NOMO-1 (cell line): ENCODE measurements around the gene PTPN1.
"Not testable (repeated sequence)": the region's sequence is repeated elsewhere in the genome, so short reads cannot be mapped to it uniquely, and the experiment has no call there.

Experiments
- DNase-seq, 2 experiments: peaks; one replicate each; lab custom pipeline; 2025; ENCODE audit not compliant: unreplicated experiment in 2 of 2; lab: John Stamatoyannopoulos, UW

Gene PTPN1

GRCh38 chr20:50509923-50510705 lies at the start of gene PTPN1:
Gene PTPN1, plus strand, starts transcription at chr20:50510383. Its CDS starts 145 bp downstream, at chr20:50510528.
- peak; percentile 96 for DNase-seq

- DNase-seq = peak; percentile 58 to 78
These were observed 49.4 kb upstream of the PTPN1 start for GRCh38 chr20:50460608-50461267.

DNA sequence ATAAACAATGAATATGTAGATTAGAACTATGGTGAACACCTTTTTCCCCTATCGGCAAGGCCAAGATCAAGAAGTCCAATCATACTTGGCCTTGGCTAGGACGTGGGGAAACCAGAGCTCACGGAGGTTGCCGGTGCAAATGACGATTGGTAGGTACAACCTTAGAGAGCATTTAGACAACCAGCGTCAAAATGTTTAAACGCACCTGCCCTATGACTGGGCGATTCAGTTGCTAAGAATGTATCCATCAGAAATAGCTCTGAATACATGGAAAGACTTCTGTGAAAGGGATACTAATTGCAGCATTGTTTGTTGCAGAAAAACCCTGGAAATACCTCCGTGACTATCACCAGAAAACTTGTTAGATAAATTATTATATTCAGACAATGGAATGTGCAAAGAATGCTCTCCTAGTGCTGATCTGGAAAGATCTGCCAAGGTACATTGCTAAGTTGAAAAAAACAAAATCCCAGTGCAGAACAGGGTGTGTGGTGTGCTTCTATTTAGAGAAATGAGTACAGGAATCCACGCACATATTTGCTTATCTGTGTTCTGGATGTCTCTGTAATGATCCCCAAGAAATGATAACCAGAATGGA lies 48.0 kb upstream of the PTPN1 start:
- DNase-seq = no peak

- peak; percentile 53 to 59 for DNase-seq
These were observed 46.0 kb upstream of the PTPN1 start for GRCh38 chr20:50464026-50464724.

DNA sequence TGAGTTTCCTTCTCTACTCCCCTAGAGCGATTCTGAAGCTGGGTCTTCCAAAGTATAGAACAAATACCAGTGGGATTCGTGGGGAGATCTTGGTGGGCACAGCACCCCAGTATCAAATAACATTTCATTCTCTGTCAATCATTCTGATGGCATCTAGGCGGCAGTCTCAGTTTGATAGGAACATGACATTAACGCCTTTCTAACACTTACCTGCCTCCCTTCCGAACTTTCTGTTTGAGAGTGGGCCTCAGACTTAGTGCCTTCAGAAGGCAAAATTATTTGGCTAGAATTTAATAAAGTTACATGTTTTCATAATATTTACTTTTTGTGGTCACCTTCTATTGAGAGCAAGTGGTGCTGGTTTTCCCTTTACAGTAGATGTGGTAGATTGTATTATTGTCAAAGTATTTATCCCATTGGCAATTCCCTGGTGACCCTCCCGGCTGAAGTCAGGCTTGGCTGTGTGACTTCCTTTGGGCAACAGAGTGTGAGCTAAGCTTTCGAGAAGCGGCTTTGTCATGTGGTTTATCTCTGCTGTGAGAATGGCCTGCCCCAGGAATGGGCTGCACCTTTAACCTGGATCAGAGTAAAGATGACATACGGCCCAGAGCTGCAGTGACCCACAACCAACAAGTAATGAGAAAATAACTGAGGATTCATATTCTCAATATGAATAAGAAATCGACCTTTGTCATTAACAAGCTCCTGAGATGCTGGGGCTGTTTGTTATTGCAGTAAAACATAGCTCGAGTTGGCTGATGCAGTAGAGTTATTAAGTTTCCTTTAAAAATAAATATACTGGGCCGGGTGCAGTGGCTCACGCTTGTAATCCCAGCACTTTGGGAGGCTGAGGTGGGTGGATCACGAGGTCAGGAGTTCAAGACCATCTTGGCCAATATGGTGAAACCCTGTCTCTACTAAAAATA lies 45.2 kb upstream of the PTPN1 start:
- no peak for DNase-seq

DNA sequence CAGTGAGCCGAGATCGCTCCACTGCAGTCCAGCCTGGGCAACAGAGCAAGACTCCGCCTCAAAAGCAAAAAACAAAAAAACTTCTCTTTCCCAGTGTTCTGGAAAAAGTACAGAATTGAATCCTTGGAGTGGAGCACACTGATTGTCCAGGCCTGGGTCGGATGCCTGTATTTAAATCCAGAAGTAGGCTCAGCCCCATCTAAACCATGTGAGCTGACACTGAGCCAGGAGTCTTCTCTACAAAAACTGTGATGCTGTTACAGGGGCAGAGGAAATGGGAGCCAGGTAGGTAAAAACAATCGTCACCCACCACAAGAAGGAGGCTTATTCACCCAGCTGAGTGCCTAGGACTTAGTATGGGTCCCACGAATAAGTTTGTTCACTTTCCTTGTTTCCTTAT lies 43.0 kb upstream of the PTPN1 start:
- no peak for DNase-seq

- DNase-seq = no peak
These were observed 42.3 kb upstream of the PTPN1 start for GRCh38 chr20:50467718-50468356.

DNA sequence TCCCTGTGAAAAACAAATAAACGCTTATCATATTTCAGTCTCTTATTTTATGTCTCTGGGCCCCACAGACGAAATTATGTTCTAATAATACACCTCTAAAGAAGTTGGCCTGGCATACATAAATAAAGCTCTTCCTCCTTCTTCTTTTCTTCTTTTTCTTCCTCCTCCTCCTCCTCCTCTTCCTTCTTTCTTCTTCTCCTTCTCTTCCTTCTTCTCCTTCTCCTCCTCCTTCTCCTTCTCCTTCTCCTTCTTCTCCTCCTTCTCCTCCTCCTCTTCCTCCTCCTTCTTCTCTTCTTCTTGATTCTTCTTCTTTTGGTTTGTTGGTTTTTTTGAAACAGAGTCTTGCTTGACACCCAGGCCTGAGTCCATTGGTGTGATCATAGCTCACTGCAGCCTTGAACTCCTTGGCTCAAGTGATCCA lies 41.8 kb upstream of the PTPN1 start:
- no peak for DNase-seq

DNA sequence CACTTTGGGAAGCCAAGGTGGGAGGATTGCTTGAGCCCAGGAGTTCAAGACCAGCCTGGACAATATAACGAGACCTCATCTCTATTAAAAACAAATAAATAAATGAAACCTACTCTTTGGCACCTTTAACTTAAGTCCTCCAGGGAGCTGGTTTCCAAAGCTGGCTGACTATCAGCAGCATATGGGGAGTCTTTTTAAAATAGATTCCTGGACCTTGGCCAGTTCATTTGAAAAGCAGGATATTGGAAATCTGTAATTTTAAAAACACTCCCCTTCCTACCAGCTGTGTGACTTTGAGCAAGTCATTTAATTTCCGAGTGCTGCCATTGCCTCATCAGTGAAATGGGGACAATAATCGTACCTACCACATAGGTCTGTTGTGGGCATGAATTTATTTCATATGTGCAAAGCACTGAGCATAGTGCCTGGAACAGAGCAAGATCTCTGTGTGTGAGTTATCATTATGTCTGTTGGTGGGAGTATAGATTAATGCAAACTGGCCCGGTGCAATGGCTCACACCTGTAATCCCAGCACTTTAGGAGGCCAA lies 40.9 kb upstream of the PTPN1 start:
- DNase-seq = no peak

GRCh38 chr20:50469796-50470195 lies 40.4 kb upstream of the PTPN1 start:
- no peak for DNase-seq

- no peak for DNase-seq
These were observed 39.8 kb upstream of the PTPN1 start for GRCh38 chr20:50470264-50470858.

DNA sequence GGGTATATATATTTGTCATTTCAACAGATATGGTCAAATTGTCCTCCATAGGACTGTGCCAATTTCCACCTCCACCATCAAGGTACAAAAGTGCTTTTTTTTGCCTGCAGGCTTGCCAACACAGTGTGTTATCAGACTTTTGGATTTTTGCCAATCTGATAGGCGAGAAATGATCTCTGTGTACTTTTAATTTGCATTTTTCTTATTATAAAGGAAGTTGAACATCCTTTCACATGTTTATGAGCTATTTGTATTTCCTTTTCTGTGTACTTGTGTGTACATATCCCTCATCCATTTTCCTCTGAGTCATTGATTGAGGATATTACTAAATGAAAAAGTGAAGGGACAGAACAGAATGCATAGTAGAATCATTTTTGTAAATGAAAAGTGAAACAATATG lies 39.0 kb upstream of the PTPN1 start:
- DNase-seq = no peak

DNA sequence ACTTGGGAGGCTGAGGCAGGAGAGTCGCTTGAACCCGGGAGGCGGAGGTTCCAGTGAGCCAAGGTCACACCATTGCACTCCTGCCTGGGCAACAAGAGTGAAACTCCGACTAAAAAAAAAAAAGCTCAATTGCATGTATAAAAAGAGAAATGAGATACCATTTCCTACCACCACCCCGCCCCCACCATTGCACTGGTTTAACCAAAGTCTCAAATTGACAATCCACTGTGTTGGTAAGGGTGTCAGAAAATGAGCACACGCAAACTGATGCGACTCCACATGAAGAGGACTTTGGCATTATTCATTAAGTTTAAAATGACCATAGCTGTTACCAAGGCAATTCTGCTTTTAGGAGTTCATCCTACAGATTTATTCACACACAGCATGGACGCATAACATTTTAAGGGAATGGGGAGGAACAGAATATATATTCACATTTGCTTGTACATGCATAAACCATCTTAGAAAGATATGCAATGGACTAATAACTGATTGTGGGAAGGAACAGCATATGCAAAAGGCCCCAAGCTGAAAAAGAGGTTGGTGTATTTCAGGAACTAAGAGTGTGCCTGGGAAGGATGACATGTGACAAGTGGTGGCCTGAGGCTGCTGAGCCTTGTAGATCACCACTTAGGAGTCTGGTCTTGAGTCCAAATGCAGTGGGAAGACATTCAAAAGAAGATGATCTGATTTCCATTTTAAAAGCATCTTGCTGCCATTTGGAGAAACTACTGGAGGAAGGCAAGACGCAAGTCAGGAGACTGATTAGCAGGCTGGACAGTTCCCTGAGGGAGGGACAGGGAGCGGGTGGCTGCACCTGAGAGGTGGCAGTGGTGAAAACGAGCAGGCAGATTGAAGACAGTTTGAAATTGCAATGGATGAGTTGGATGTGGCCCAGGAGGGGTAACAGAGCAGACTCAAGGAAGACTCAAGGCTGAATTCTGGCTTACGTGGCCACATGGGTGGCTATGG lies 37.2 kb upstream of the PTPN1 start:
- DNase-seq = peak; percentile 28 to 31

GRCh38 chr20:50474356-50474755 lies 35.8 kb upstream of the PTPN1 start:
- DNase-seq = not testable (repeated sequence)

GRCh38 chr20:50475681-50476292 lies 34.4 kb upstream of the PTPN1 start:
- no peak for DNase-seq

GRCh38 chr20:50477239-50477872 lies 32.8 kb upstream of the PTPN1 start:
- no peak for DNase-seq
